Measurements from ENCODE around the gene RPP25.

Gene RPP25

GRCh38 chr15:74958908-74959585, 2.5 kb upstream of the RPP25 start:
- no peaks in the 10 kb centered on the region for H3K27me3 ChIP-seq
- no peak for DNase-seq
- H3K36me3 ChIP-seq: no peaks in the 10 kb centered on the region
- peak overlapping the region; percentile 77 to 93 for H3K27ac ChIP-seq
- H3K4me1 ChIP-seq: peaks cover 4 to 52% (median 36%) of the 10 kb centered on the region in 4 donors
- no peak for TF ChIP-seq CTCF (IDR thresholded peaks at IDR 0.05)
- intact Hi-C loops (cut with DNase I; ENCODE audit: low total_unique reads): loop anchor here (5.0 to 10.0 kb wide), 2 partner anchors 68 to 324 kb away; no protein-coding TSS in a partner anchor
- no peaks in the 10 kb centered on the region for H3K9me3 ChIP-seq
- peak overlapping the region; percentile 60 to 83 for H3K4me3 ChIP-seq

- Histone ChIP-seq H3K27ac (peak overlapping the region; percentile 77 to 93), H3K4me3 (peak overlapping the region; percentile 60 to 83), H3K36me3 (no peaks in the 10 kb centered on the region), H3K27me3 (no peaks in the 10 kb centered on the region), H3K9me3 (no peaks in the 10 kb centered on the region), H3K4me1 (peaks cover 4 to 52% (median 37%) of the 10 kb centered on the region in 4 donors)
- intact Hi-C loops (cut with DNase I; ENCODE audit: low total_unique reads): loop anchor here (5.0 to 10.0 kb wide), 2 partner anchors 69 to 324 kb away; no protein-coding TSS in a partner anchor
- peak; percentile 48 to 58 for TF ChIP-seq CTCF (IDR thresholded peaks at IDR 0.05)
- peak; percentile 75 to 86 for DNase-seq
Measured at GRCh38 chr15:74958320-74958907, 1.8 kb upstream of the RPP25 start.

- no peaks in the 10 kb centered on the region for H3K27me3 ChIP-seq
- peaks cover 4 to 52% (median 37%) of the 10 kb centered on the region in 4 donors for H3K4me1 ChIP-seq
- DNase-seq: no peak
- peak overlapping the region; percentile 60 to 83 for H3K4me3 ChIP-seq
- peak overlapping the region; percentile 77 to 93 for H3K27ac ChIP-seq
- H3K36me3 ChIP-seq: no peaks in the 10 kb centered on the region
- H3K9me3 ChIP-seq: no peaks in the 10 kb centered on the region
- intact Hi-C loops (cut with DNase I; ENCODE audit: low total_unique reads): loop anchor here (2.0 to 10.0 kb wide), 4 partner anchors 45 to 323 kb away; no protein-coding TSS in a partner anchor
- no peak for TF ChIP-seq CTCF (IDR thresholded peaks at IDR 0.05)
Measured at GRCh38 chr15:74957476-74958035, 984 bp upstream of the RPP25 start.

- intact Hi-C loops (cut with DNase I; ENCODE audit: low total_unique reads): loop anchor here (2.0 to 10.0 kb wide), 4 partner anchors 43 to 321 kb away; no protein-coding TSS in a partner anchor
- peak overlapping the region; percentile 77 to 93 for H3K27ac ChIP-seq
- peak overlapping the region; percentile 60 to 83 for H3K4me3 ChIP-seq
- no peaks in the 10 kb centered on the region for H3K9me3 ChIP-seq
- peak; percentile 35 to 53 for TF ChIP-seq CTCF (IDR thresholded peaks at IDR 0.05)
- no peaks in the 10 kb centered on the region for H3K27me3 ChIP-seq
- DNase-seq: peak; percentile 84 to 89
- H3K4me1 ChIP-seq: peaks cover 4 to 52% (median 37%) of the 10 kb centered on the region in 4 donors
- no peaks in the 10 kb centered on the region for H3K36me3 ChIP-seq
Measured at GRCh38 chr15:74955796-74956647, 550 bp downstream of the RPP25 start.

- intact Hi-C loops (cut with DNase I; ENCODE audit: low total_unique reads): loop anchor here (5.0 to 10.0 kb wide), 2 partner anchors 72 to 320 kb away; no protein-coding TSS in a partner anchor
- Histone ChIP-seq H3K27me3 (no peaks in the 10 kb centered on the region), H3K36me3 (no peaks in the 10 kb centered on the region), H3K4me1 (peaks cover 4 to 55% (median 39%) of the 10 kb centered on the region in 4 donors), H3K4me3 (peak overlapping the region in 1 of 2 donors; percentile 83), H3K9me3 (no peaks in the 10 kb centered on the region), H3K27ac (no peak overlapping the region)
- DNase-seq: no peak
- TF ChIP-seq CTCF (IDR thresholded peaks at IDR 0.05): no peak
Measured at GRCh38 chr15:74955017-74955416, 1.6 kb downstream of the RPP25 start.
